Esophagus squamous epithelium (tissue), 5 donors: ENCODE measurements around the gene KRT17. TPM values are rescaled to one million over a fixed set of nuclear protein-coding genes. Genes with fewer than 3 reads are reported as not detected.
A peak's percentile ranks its signal among the peaks of the same experiment; 100 is the strongest.

Experiments
- DNase-seq: peaks from one replicate; lab custom pipeline; 2025; lab: John Stamatoyannopoulos, UW
- H3K27ac ChIP-seq, 4 donors: fragments of 200-600 bp; sonication (generic); one replicate each; pipeline ENCODE4 v1.5.1; 2016 to 2019; ENCODE audit warnings: mild to moderate bottlenecking in 1 of 4
- H3K27me3 ChIP-seq, 4 donors: fragments of 200-600 bp; sonication (generic); 1 replicate in 3 of 4; 2 replicates in 1 of 4; pipeline versions ENCODE4 v1.5.1 to v1.6.0; 2017 to 2021; ENCODE audit warnings: antibody characterized with exemption in 1 of 4
- H3K36me3 ChIP-seq, 3 donors: fragments of 200-600 bp; sonication (generic); one replicate each; pipeline ENCODE4 v1.5.1; 2016 to 2019
- H3K4me1 ChIP-seq, 3 donors: fragments of 200-600 bp; sonication (generic); one replicate each; pipeline ENCODE4 v1.5.1; 2017 to 2019
- H3K4me3 ChIP-seq, 4 donors: fragments of 200-600 bp; sonication (generic); 1 replicate in 3 of 4; 2 replicates in 1 of 4; pipeline ENCODE4 v1.5.1; 2016 to 2019; ENCODE audit warnings: mild to moderate bottlenecking in 2 of 4, moderate library complexity in 1 of 4
- H3K9me3 ChIP-seq, 3 donors: fragments of 200-600 bp; sonication (generic); one replicate each; pipeline ENCODE4 v1.5.1; 2016 to 2019
- CTCF ChIP-seq, 6 experiments: fragments of 450-650 bp in 4 of 6; fragments of 200-600 bp in 2 of 6; sonication (generic) in 2 of 6; IDR thresholded peaks; one replicate each; pipeline ENCODE4 v1.5.1; 2016 to 2019; ENCODE audit warnings: antibody characterized with exemption in 6 of 6, mild to moderate bottlenecking in 4 of 6, moderate library complexity in 4 of 6
- POLR2A ChIP-seq, 4 donors: fragments of 450-650 bp; IDR thresholded peaks; one replicate each; pipeline ENCODE4 v1.6.1; 2017; ENCODE audit warnings: antibody characterized with exemption in 4 of 4, mild to moderate bottlenecking in 4 of 4, moderate library complexity in 3 of 4
- WGBS, 2 donors: methylation state at CpG; one replicate each; pipeline ENCODE4 v1.1.5; 2018; 5-methylcytosine and 5-hydroxymethylcytosine counted together
- intact Hi-C: fragments of 100-400 bp; cut with DNase I; formaldehyde crosslinking; loops from one replicate; pipeline ENCODE4 v1.15.0; 2022
- total RNA-seq, 4 donors: library from RNA; depleted of rRNA; stranded (reverse); fragments of >200 nt; gene quantifications; one replicate each; pipeline ENCODE4 v1.1.0, GENCODE V29; 2016
- donor health status: DM: yes; HTN: yes; CAD: no.

Gene KRT17
- total RNA-seq, 4 donors from 2014 or later, result 45.8 to 2,552 (median 75.7) TPM

GRCh38 chr17:41654678-41655607 is 30.6 kb upstream of the KRT17 start:
- 18 to 50% methylated on average over 4 to 13 of the region's 24 CpGs for WGBS, 2 donors
- Histone ChIP-seq H3K4me1 (peaks cover 46 to 98% (median 75%) of the 10 kb centered on the region in 3 donors), H3K9me3 (no peaks in the 10 kb centered on the region), H3K36me3 (no peaks in the 10 kb centered on the region), H3K27me3 (no peaks in the 10 kb centered on the region), H3K4me3 (peak overlapping the region in 3 of 4 donors; percentile 1 to 16 (median 6)), H3K27ac (peak overlapping the region; percentile 95 to 98 (median 97))
- TF ChIP-seq POLR2A (IDR thresholded peaks at IDR 0.05), result no peak
- intact Hi-C loops, result no loop called here
- no peak for DNase-seq

GRCh38 chr17:41653892-41654677 is 29.7 kb upstream of the KRT17 start:
- intact Hi-C loops, result no loop called here
- no peak for DNase-seq
- no peaks in the 10 kb centered on the region for H3K9me3 ChIP-seq
- H3K27me3 ChIP-seq, result no peaks in the 10 kb centered on the region
- H3K27ac ChIP-seq, result peak overlapping the region; percentile 95 to 98 (median 97)
- peak in 1 of 6 experiments; percentile 34 for TF ChIP-seq CTCF (IDR thresholded peaks at IDR 0.05)
- TF ChIP-seq POLR2A (IDR thresholded peaks at IDR 0.05), result peak in 1 of 4 donors; percentile 32
- no peaks in the 10 kb centered on the region for H3K36me3 ChIP-seq
- 58% methylated on average over 2 of the region's 14 CpGs; no CpG with 5 or more reads in 1 of the 2 donors for WGBS, 2 donors
- peaks cover 43 to 98% (median 68%) of the 10 kb centered on the region in 3 donors for H3K4me1 ChIP-seq
- peak overlapping the region in 1 of 4 donors; percentile 6 for H3K4me3 ChIP-seq

GRCh38 chr17:41653421-41653820 is 29.0 kb upstream of the KRT17 start:
- 45 to 53% methylated on average over 4 to 5 of the region's 5 CpGs for WGBS, 2 donors
- intact Hi-C loops, result no loop called here
- no peak for TF ChIP-seq POLR2A (IDR thresholded peaks at IDR 0.05)
- no peak for TF ChIP-seq CTCF (IDR thresholded peaks at IDR 0.05)
- H3K36me3 ChIP-seq, result no peaks in the 10 kb centered on the region
- H3K27ac ChIP-seq, result peak overlapping the region; percentile 95 to 98 (median 97)
- peaks cover 43 to 98% (median 67%) of the 10 kb centered on the region in 3 donors for H3K4me1 ChIP-seq
- DNase-seq, result no peak
- H3K27me3 ChIP-seq, result no peaks in the 10 kb centered on the region
- no peak overlapping the region for H3K4me3 ChIP-seq
- no peaks in the 10 kb centered on the region for H3K9me3 ChIP-seq

- Histone ChIP-seq H3K9me3 (no peaks in the 10 kb centered on the region), H3K4me1 (peaks cover 47 to 98% (median 68%) of the 10 kb centered on the region in 3 donors), H3K36me3 (no peaks in the 10 kb centered on the region), H3K4me3 (no peak overlapping the region), H3K27ac (peak overlapping the region; percentile 95 to 98 (median 97)), H3K27me3 (no peaks in the 10 kb centered on the region)
- no peak for DNase-seq
- 65 to 84% methylated on average over 3 to 4 of the region's 5 CpGs for WGBS, 2 donors
- TF ChIP-seq POLR2A (IDR thresholded peaks at IDR 0.05) (no peak), CTCF (IDR thresholded peaks at IDR 0.05) (no peak)
- intact Hi-C loops, result no loop called here
These were observed 28.1 kb upstream of the KRT17 start for GRCh38 chr17:41652461-41652970.
